Lung (tissue), 12 donors: ENCODE data around the gene MUC5B. TPM values are rescaled to one million over a fixed set of nuclear protein-coding genes. Genes with fewer than 3 reads are reported as not detected.

Experiments
- ATAC-seq: fragments of 200-7000 bp; cut with Tn5 transposase; one replicate; pipeline ENCODE4 v1.9.1; 2020; ENCODE audit warnings: moderate number of reproducible peaks; ENCODE audit not compliant: insufficient read depth, low FRiP score
- DNase-seq, 3 donors: peaks; one replicate each; pipeline ENCODE4 v3.0.0-alpha.2; 2013 to 2017
- H3K27ac ChIP-seq, 2 donors: one replicate each; pipeline ENCODE4 v1.5.1; 2013; ENCODE audit warnings: mild to moderate bottlenecking in 2 of 2, moderate library complexity in 2 of 2, control low read depth in 1 of 2, inconsistent platforms in 1 of 2, low read depth in 1 of 2, low read length in 1 of 2
- H3K27me3 ChIP-seq, 3 donors: one replicate each; pipeline ENCODE4 v1.5.1; 2013; ENCODE audit warnings: low read length in 2 of 3; ENCODE audit not compliant: control insufficient read depth in 3 of 3, insufficient read depth in 3 of 3
- H3K36me3 ChIP-seq, 4 donors: one replicate each; pipeline ENCODE4 v1.5.1; 2013; ENCODE audit warnings: low read length in 4 of 4, mild to moderate bottlenecking in 1 of 4, moderate library complexity in 1 of 4; ENCODE audit not compliant: control insufficient read depth in 4 of 4, insufficient read depth in 4 of 4
- H3K4me1 ChIP-seq, 5 donors: one replicate each; pipeline ENCODE4 v1.5.1; 2013; ENCODE audit warnings: low read length in 5 of 5, mild to moderate bottlenecking in 2 of 5, moderate library complexity in 1 of 5; ENCODE audit not compliant: control insufficient read depth in 5 of 5, insufficient read depth in 5 of 5
- H3K4me3 ChIP-seq: one replicate; pipeline ENCODE4 v1.5.1; 2013; ENCODE audit warnings: mild to moderate bottlenecking, control low read depth, moderate library complexity
- H3K9ac ChIP-seq, 2 donors: one replicate each; pipeline ENCODE4 v1.5.1; 2013; ENCODE audit warnings: low read length in 2 of 2, control low read depth in 1 of 2; ENCODE audit not compliant: insufficient read depth in 1 of 2
- H3K9me3 ChIP-seq, 4 donors: one replicate each; pipeline ENCODE4 v1.5.1; 2013; ENCODE audit warnings: low read length in 3 of 4, mild to moderate bottlenecking in 1 of 4, moderate library complexity in 1 of 4; ENCODE audit not compliant: control insufficient read depth in 4 of 4, insufficient read depth in 3 of 4
- CTCF ChIP-seq: IDR thresholded peaks from 2 replicates; pipeline ENCODE4 v1.5.1; 2012; ENCODE audit warnings: mild to moderate bottlenecking; ENCODE audit errors: control extremely low read depth, extremely low read depth
- WGBS, 2 donors: extraction: QIAGEN DNeasy Blood & Tissue Kit; methylation state at CpG; one replicate each; pipeline ENCODE4 v1.1.7; 2013; 5-methylcytosine and 5-hydroxymethylcytosine counted together
- polyA plus RNA-seq, 2 donors: library from polyadenylated mRNA; stranded (reverse); fragments of 200-250 nt; gene quantifications; one replicate each; pipeline ENCODE4 v1.2.1, GENCODE V29; 2013
- total RNA-seq, 2 donors: library from RNA; depleted of rRNA in 1 of 2; stranded (reverse); fragments of >200 nt in 1 of 2; gene quantifications; one replicate each; pipeline ENCODE4 v1.2.1, GENCODE V29; 2014 to 2021
- donor health status: control.
- donor health status: control.
- donor health status: Bipolar disorder and iron deficiency.
- donor health status: healthy.
- donor health status: DM: yes; HTN: yes; CAD: no.

MUC5B gene
- total and polyA plus RNA-seq, 4 donors, result 5.6 to 181 (median 28.2) TPM

- TF ChIP-seq CTCF, result no peak
- Histone ChIP-seq H3K36me3 (peaks cover 0 to 73% (median 0%) of the 10 kb centered on the region in 4 donors), H3K9me3 (no peaks in the 10 kb centered on the region), H3K9ac (no peak overlapping the region), H3K27ac (no peak overlapping the region), H3K4me1 (peaks cover 0 to 3% (median 0%) of the 10 kb centered on the region in 5 donors), H3K27me3 (no peaks in the 10 kb centered on the region), H3K4me3 (no peak overlapping the region)
- ATAC-seq, result no peak
- no peak for DNase-seq
- WGBS, 2 donors, result 95 to 96% methylated on average over 40 of the region's 40 CpGs
Observed at GRCh38 chr11:1278766-1279673, 56.2 kb downstream of the MUC5B start.

GRCh38 chr11:1279674-1280055 is 56.8 kb downstream of the MUC5B start:
- no peak for ATAC-seq
- DNase-seq, result no peak
- TF ChIP-seq CTCF, result no peak
- Histone ChIP-seq H3K9ac (no peak overlapping the region), H3K9me3 (no peaks in the 10 kb centered on the region), H3K27ac (no peak overlapping the region), H3K36me3 (peaks cover 0 to 73% (median under 1%) of the 10 kb centered on the region in 4 donors), H3K4me1 (peaks cover 0 to 3% (median 0%) of the 10 kb centered on the region in 5 donors), H3K27me3 (no peaks in the 10 kb centered on the region), H3K4me3 (no peak overlapping the region)
- WGBS, 2 donors, result 95 to 96% methylated on average over 14 of the region's 14 CpGs

- TF ChIP-seq CTCF, result no peak
- H3K4me3 ChIP-seq, result no peak overlapping the region
- H3K27me3 ChIP-seq, result no peaks in the 10 kb centered on the region
- peaks cover 0 to 3% (median 0%) of the 10 kb centered on the region in 5 donors for H3K4me1 ChIP-seq
- DNase-seq, result no peak
- no peak overlapping the region for H3K27ac ChIP-seq
- WGBS, 2 donors, result 94 to 95% methylated on average over 44 to 46 of the region's 46 CpGs
- H3K9ac ChIP-seq, result no peak overlapping the region
- H3K36me3 ChIP-seq, result peaks cover 0 to 75% (median 2%) of the 10 kb centered on the region in 4 donors
- ATAC-seq, result no peak
- H3K9me3 ChIP-seq, result no peaks in the 10 kb centered on the region
Observed at GRCh38 chr11:1280116-1281035, 57.5 kb downstream of the MUC5B start.
